Measurements from ENCODE around the gene PELI3.

Gene PELI3

GRCh38 chr11:66475349-66476172 is 8.9 kb downstream of the PELI3 start:
- Histone ChIP-seq H3K27ac (ENCODE audit: insufficient read depth, low read depth, low read length, poor library complexity, severe bottlenecking) (no peak overlapping the region), H3K9me3 (ENCODE audit: control insufficient read depth, low read length) (no peaks in the 10 kb centered on the region), H3K27me3 (ENCODE audit: control insufficient read depth, insufficient read depth, low read length, poor library complexity, severe bottlenecking) (no peaks in the 10 kb centered on the region), H3K36me3 (ENCODE audit: control insufficient read depth, insufficient read depth, low read length) (peaks cover 4% of the 10 kb centered on the region), H3K4me3 (ENCODE audit: insufficient read depth, low read depth, low read length) (no peak overlapping the region), H3K4me1 (ENCODE audit: control insufficient read depth, insufficient read depth, low read length) (peaks cover 11% of the 10 kb centered on the region)
- WGBS, 2 experiments, result 94 to 95% methylated on average over 44 of the region's 44 CpGs

GRCh38 chr11:66476173-66476840 is 9.6 kb downstream of the PELI3 start:
- H3K4me3 ChIP-seq (ENCODE audit: insufficient read depth, low read depth, low read length), result no peak overlapping the region
- H3K27me3 ChIP-seq (ENCODE audit: control insufficient read depth, insufficient read depth, low read length, poor library complexity, severe bottlenecking), result no peaks in the 10 kb centered on the region
- no peak overlapping the region for H3K27ac ChIP-seq (ENCODE audit: insufficient read depth, low read depth, low read length, poor library complexity, severe bottlenecking)
- WGBS, 2 experiments, result 92 to 93% methylated on average over 10 of the region's 10 CpGs
- peaks cover 11% of the 10 kb centered on the region for H3K4me1 ChIP-seq (ENCODE audit: control insufficient read depth, insufficient read depth, low read length)
- no peaks in the 10 kb centered on the region for H3K9me3 ChIP-seq (ENCODE audit: control insufficient read depth, low read length)
- peaks cover 4% of the 10 kb centered on the region for H3K36me3 ChIP-seq (ENCODE audit: control insufficient read depth, insufficient read depth, low read length)

GRCh38 chr11:66476841-66477251 is 10.1 kb downstream of the PELI3 start:
- no peaks in the 10 kb centered on the region for H3K27me3 ChIP-seq (ENCODE audit: control insufficient read depth, insufficient read depth, low read length, poor library complexity, severe bottlenecking)
- no peak overlapping the region for H3K4me3 ChIP-seq (ENCODE audit: insufficient read depth, low read depth, low read length)
- H3K9me3 ChIP-seq (ENCODE audit: control insufficient read depth, low read length), result no peaks in the 10 kb centered on the region
- H3K4me1 ChIP-seq (ENCODE audit: control insufficient read depth, insufficient read depth, low read length), result peaks cover 11% of the 10 kb centered on the region
- WGBS, 2 experiments, result 74% methylated on average over 9 of the region's 9 CpGs
- H3K27ac ChIP-seq (ENCODE audit: insufficient read depth, low read depth, low read length, poor library complexity, severe bottlenecking), result no peak overlapping the region
- peaks cover 4% of the 10 kb centered on the region for H3K36me3 ChIP-seq (ENCODE audit: control insufficient read depth, insufficient read depth, low read length)

GRCh38 chr11:66477263-66478201 is 10.8 kb downstream of the PELI3 start:
- no peaks in the 10 kb centered on the region for H3K9me3 ChIP-seq (ENCODE audit: control insufficient read depth, low read length)
- H3K4me1 ChIP-seq (ENCODE audit: control insufficient read depth, insufficient read depth, low read length), result peaks cover 11% of the 10 kb centered on the region
- no peaks in the 10 kb centered on the region for H3K27me3 ChIP-seq (ENCODE audit: control insufficient read depth, insufficient read depth, low read length, poor library complexity, severe bottlenecking)
- peaks cover 4% of the 10 kb centered on the region for H3K36me3 ChIP-seq (ENCODE audit: control insufficient read depth, insufficient read depth, low read length)
- WGBS, 2 experiments, result 89 to 93% methylated on average over 11 of the region's 11 CpGs
- H3K4me3 ChIP-seq (ENCODE audit: insufficient read depth, low read depth, low read length), result no peak overlapping the region
- H3K27ac ChIP-seq (ENCODE audit: insufficient read depth, low read depth, low read length, poor library complexity, severe bottlenecking), result no peak overlapping the region

GRCh38 chr11:66478729-66479393 is 12.2 kb downstream of the PELI3 start:
- 59 to 61% methylated on average over 8 of the region's 8 CpGs for WGBS, 2 experiments

GRCh38 chr11:66479394-66480116 is 12.8 kb downstream of the PELI3 start:
- 6% methylated on average over 34 of the region's 34 CpGs for WGBS, 2 experiments

More at GRCh38 chr11:66478729-66479393, 12.2 kb downstream of the PELI3 start:
- Histone ChIP-seq H3K4me1 (ENCODE audit: control insufficient read depth, insufficient read depth, low read length) (peaks cover 10% of the 10 kb centered on the region), H3K27me3 (ENCODE audit: control insufficient read depth, insufficient read depth, low read length, poor library complexity, severe bottlenecking) (no peaks in the 10 kb centered on the region), H3K36me3 (ENCODE audit: control insufficient read depth, insufficient read depth, low read length) (no peaks in the 10 kb centered on the region), H3K27ac (ENCODE audit: insufficient read depth, low read depth, low read length, poor library complexity, severe bottlenecking) (no peak overlapping the region), H3K9me3 (ENCODE audit: control insufficient read depth, low read length) (no peaks in the 10 kb centered on the region), H3K4me3 (ENCODE audit: insufficient read depth, low read depth, low read length) (peak overlapping the region; percentile 96)

GRCh38 chr11:66480117-66480938 is 13.6 kb downstream of the PELI3 start, which contains the start of gene DPP3:
Gene DPP3 (plus strand): TSS chr11:66480434. CDS start chr11:66482201, 1,767 bp downstream.
- Histone ChIP-seq H3K9me3 (ENCODE audit: control insufficient read depth, low read length) (no peaks in the 10 kb centered on the region), H3K36me3 (ENCODE audit: control insufficient read depth, insufficient read depth, low read length) (no peaks in the 10 kb centered on the region), H3K27me3 (ENCODE audit: control insufficient read depth, insufficient read depth, low read length, poor library complexity, severe bottlenecking) (no peaks in the 10 kb centered on the region), H3K4me1 (ENCODE audit: control insufficient read depth, insufficient read depth, low read length) (peaks cover 5% of the 10 kb centered on the region), H3K4me3 (ENCODE audit: insufficient read depth, low read depth, low read length) (peak within 1 kb of the TSS; percentile 96), H3K27ac (ENCODE audit: insufficient read depth, low read depth, low read length, poor library complexity, severe bottlenecking) (peak within 1 kb of the TSS; percentile 88)
- 1% methylated on average over 62 of the region's 62 CpGs for WGBS, 2 experiments

More at GRCh38 chr11:66479394-66480116, 12.8 kb downstream of the PELI3 start:
- Histone ChIP-seq H3K4me1 (ENCODE audit: control insufficient read depth, insufficient read depth, low read length) (peaks cover 5% of the 10 kb centered on the region), H3K9me3 (ENCODE audit: control insufficient read depth, low read length) (no peaks in the 10 kb centered on the region), H3K4me3 (ENCODE audit: insufficient read depth, low read depth, low read length) (peak overlapping the region; percentile 96), H3K27me3 (ENCODE audit: control insufficient read depth, insufficient read depth, low read length, poor library complexity, severe bottlenecking) (no peaks in the 10 kb centered on the region), H3K36me3 (ENCODE audit: control insufficient read depth, insufficient read depth, low read length) (no peaks in the 10 kb centered on the region), H3K27ac (ENCODE audit: insufficient read depth, low read depth, low read length, poor library complexity, severe bottlenecking) (peak overlapping the region; percentile 88)

GRCh38 chr11:66484806-66485380 is 18.2 kb downstream of the PELI3 start:
- H3K36me3 ChIP-seq (ENCODE audit: control insufficient read depth, insufficient read depth, low read length), result no peaks in the 10 kb centered on the region
- WGBS, 2 experiments, result 92 to 94% methylated on average over 7 of the region's 7 CpGs

More at GRCh38 chr11:66484806-66485380, 18.2 kb downstream of the PELI3 start:
- H3K27me3 ChIP-seq (ENCODE audit: control insufficient read depth, insufficient read depth, low read length, poor library complexity, severe bottlenecking), result no peaks in the 10 kb centered on the region
- H3K9me3 ChIP-seq (ENCODE audit: control insufficient read depth, low read length), result no peaks in the 10 kb centered on the region
- H3K27ac ChIP-seq (ENCODE audit: insufficient read depth, low read depth, low read length, poor library complexity, severe bottlenecking), result no peak overlapping the region
- H3K4me3 ChIP-seq (ENCODE audit: insufficient read depth, low read depth, low read length), result no peak overlapping the region
- no peaks in the 10 kb centered on the region for H3K4me1 ChIP-seq (ENCODE audit: control insufficient read depth, insufficient read depth, low read length)

Measured in ectodermal cell (in vitro differentiated cells).